Globus pallidus (tissue), 1 donor: Measurements from ENCODE around the gene MLYCD.

Experiments used
- DNase-seq: peaks from one replicate; pipeline ENCODE4 v3.0.0-alpha.2; 2015; ENCODE audit warnings: low spot score

MLYCD gene

GRCh38 chr16:83898463-83899271 is at the start of gene MLYCD:
Gene MLYCD, plus strand, starts transcription at chr16:83899115. Its CDS starts 30 bp downstream, at chr16:83899145.
- DNase-seq, result peak; percentile 88

GRCh38 chr16:83849421-83849820 is 49.5 kb upstream of the MLYCD start:
- DNase-seq, result no peak

- no peak for DNase-seq
Measured at GRCh38 chr16:83850947-83851346, 48.0 kb upstream of the MLYCD start.

DNA sequence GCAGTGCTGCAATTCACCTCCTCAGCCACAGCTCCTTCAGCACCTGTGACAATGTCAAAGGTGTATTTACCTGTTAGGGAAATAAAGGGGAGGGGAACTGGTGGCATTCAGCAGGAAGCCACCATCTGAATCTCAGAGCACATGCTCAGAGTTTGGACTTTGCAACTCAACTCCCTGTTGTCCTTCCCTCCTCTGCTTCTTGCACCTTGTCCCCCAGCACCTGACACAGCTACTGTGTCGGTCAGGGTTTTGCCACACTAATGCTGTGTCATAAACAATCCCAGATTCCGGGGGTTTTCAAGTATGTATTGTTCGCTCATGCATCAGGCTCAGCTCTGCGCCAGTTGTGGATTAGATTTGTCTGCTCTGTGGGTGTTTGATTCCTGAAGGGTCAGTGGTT is 47.4 kb upstream of the MLYCD start:
- DNase-seq, result no peak

- no peak for DNase-seq
Measured at GRCh38 chr16:83852774-83853173, 46.1 kb upstream of the MLYCD start.

DNA sequence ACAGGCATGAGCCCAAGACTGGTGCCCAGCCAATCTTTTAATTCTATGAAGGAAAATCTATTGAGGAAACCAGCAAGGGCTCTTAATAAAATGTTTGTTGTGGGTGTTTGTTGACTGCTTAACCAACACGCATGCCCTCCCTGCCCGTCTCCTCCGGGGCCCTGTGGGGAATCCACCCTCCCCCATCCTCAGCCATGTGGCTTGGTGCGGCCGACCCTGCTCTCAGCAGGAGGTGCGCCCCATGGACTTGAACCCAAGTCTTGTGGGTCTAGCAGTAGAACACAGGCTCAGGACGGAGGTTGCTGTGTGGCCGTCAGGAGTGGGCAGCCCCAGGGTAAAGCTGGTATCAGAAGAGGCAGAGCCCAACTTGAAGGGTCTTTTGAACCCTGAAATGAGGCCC is 45.1 kb upstream of the MLYCD start:
- DNase-seq, result no peak

- no peak for DNase-seq
Measured at GRCh38 chr16:83854420-83854819, 44.5 kb upstream of the MLYCD start.

- no peak for DNase-seq
Measured at GRCh38 chr16:83856792-83857191, 42.1 kb upstream of the MLYCD start.

GRCh38 chr16:83859265-83859664 is 39.6 kb upstream of the MLYCD start:
- DNase-seq, result no peak

DNA sequence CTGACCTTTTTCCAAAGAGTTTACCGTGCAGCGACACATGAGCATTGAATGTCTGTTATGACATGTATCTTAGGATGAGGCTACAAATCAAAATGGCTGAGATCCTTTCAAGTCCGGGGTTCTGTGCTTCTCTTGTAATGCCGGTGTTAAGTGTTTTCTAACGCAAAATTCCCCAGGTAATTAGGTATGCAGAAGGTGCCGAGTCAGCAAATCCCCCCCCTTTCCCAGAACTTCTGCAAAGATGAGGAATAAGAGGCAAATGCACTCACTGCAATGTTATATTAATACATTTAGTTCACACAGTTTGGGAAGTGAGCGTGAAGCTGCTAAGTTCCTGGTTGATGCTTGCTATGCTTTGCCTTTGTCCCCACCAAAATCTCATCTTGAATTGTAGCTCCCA is 36.3 kb upstream of the MLYCD start:
- no peak for DNase-seq

DNA sequence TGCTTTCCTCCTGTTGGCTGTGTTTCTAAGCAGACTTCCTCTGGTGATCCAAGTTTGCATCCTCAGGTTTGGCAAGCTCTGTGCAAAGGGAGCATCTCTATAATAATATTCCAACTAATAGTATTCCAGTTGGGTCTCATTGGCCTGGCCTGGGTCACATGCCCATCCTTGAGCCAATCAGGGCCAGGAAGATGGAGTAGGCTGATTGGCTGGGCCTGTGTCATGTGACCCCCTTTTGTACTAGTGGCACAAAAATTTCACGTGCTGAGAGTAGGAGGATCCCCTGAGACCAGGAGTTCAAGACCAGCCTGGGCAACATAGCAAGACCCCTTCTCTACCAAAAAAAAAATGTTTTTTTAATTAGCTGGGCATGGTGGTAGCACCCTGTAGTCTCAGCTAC is 35.2 kb upstream of the MLYCD start:
- DNase-seq, result no peak

GRCh38 chr16:83870830-83871229 is 28.1 kb upstream of the MLYCD start:
- DNase-seq, result no peak

- peak; percentile 33 for DNase-seq
Measured at GRCh38 chr16:83878838-83879237, 20.1 kb upstream of the MLYCD start.

DNA sequence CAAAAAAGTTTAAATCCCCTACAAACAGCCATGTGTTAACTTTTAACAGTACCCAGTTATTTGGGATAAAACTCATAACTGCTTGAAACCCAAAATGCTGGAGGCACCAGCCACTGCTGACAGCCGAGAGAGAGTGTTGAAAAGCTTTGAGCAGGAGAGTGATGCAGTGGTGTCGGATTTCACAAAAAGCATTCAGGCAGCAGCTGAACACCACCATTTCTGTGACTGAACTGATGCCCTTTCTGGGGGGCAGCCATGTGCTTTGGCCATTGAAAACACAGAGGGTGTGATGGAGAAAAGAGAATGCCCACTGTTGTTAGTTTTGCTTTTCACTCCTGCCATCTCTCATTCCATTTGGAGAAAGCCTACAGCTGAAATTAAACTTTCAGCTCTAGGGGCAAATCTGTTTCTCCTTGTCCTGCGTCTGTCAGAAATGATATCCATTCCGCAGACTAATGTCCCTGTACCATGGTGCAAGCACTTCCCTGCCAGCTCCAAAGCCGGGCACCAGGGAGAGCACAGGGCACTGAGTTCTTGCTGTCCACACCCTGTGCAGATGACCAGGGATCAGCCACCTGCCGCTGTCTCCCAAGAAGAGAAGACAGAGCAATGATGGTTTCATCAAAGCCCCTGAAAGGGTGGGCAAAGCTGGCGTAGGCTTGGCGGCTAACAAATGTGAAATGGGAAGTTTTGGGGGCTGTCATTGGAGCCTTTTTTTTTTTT is 16.6 kb upstream of the MLYCD start:
- no peak for DNase-seq

DNA sequence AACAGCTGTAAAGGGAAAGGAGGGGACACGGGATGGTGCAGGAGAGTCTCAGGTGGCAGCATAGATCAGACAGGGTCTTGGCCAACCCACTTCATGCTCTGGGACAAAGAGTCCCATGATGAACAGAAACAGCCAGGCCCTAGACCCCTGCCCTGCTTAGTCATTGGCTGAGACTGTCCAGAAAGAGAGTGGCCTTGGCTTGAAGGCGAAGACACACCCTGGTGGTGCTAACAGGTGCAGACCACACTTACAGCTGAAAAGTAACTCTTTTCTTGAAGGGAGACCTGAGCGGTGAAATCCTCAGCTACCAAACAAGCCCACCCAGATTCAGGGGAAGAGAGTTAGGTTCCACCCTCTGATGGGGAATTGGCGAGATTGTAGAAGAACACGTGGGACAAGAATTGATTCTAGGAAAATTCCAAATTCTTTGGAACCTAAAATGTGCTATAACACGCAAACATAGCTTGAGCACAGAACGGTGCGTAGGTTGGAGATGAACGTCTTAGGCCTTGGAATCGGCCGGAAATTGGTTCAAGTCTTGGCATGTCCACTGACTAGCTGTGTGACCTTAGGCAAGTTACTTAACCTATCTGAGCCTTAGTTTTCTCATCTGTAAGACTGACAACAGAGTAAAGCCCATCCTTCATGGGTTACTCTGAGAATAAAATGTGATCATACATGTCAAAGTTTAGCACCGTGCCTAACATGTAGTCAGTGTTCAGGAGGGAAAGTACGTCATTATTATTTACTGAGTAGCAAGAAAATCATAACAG is 12.5 kb upstream of the MLYCD start:
- DNase-seq, result no peak

DNA sequence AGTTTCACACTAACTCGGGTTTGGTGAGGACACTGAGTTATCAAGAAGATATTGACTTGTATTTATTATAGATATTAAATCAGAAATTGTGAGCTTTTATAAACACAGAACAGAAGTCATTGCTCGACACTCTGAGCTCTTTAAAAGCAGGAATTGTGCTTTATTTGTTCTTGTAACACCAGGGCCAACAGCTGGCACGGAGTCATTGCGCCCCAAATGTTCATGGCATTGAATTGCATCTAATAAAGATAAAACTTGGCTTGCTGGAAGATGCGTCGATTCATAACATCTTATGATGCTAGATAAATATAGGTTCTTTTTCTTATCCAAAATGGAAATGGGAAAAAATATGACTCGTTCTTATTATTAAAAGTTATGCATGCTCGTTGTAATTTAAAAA is 11.8 kb upstream of the MLYCD start:
- peak; percentile 71 for DNase-seq

GRCh38 chr16:83887564-83887963 is 11.4 kb upstream of the MLYCD start:
- DNase-seq, result peak; percentile 29

DNA sequence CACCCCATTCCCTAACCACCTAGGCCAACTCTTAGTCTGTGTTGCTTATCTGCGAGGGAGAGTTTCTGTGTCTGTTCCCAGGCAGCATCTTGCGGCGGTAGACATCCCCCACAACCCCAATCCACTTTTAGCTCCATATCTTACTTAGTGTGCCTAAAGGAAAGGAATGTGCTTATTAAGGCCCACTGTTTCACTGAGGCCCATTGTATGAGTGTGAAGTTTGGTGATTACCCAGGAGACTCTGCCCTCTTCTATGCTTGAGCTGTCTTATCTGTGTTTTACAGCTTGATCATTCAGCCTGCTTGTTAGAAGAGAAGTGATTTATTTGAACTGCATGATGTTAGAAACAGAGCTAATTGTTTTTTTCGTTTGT is 10.3 kb upstream of the MLYCD start:
- no peak for DNase-seq

- no peak for DNase-seq
Measured at GRCh38 chr16:83890359-83890758, 8.6 kb upstream of the MLYCD start.

DNA sequence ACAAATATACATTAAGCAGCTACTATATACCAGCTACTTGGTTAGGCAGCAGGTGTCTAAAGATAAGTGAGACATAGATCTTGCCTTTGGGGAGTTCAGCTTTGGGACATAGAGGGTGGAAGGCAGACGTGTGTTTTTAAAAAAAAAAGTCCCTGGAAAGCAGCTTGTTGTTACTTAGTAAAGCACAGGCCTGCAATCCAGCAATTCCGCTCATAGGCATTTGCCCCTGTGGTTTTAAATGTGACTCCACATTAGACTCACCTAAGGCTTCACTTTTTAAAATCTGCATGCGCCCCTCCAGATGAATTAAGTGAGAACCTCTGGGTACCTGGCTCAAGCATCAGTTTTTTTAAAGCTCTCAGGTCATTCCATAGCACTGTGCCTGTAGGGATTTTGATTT is 7.2 kb upstream of the MLYCD start:
- no peak for DNase-seq

DNA sequence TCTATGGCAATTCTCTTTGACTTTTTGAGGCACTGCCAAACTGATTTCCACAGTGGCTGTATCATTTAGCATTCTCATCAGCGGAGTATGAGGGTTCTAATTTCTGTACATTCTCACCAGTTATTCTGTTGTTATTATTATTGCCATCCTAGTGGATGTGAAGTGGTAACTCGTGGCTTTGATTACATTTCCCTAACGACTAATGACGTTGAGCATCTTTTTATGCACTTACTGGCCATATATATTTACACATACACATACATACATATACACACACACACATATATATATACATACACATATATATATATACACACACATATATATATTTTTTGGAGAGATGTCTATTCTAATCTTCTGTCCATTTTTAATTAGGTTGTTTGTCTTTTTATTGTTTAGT is 3.7 kb upstream of the MLYCD start:
- no peak for DNase-seq

- DNase-seq, result no peak
Measured at GRCh38 chr16:83895942-83896341, 3.0 kb upstream of the MLYCD start.
